K562 (cell line): ENCODE data around the gene KLF1. TPM values are rescaled to one million over a fixed set of nuclear protein-coding genes. Genes with fewer than 3 reads are reported as not detected.

Experiments
- ATF1 ChIP-seq, 2 experiments: fragments of 450-650 bp in 1 of 2; IDR thresholded peaks; 2 replicates each; pipeline ENCODE4 v1.6.1; 2016; ENCODE audit warnings: missing compliant biosample characterization in 1 of 2, missing genetic modification characterization in 1 of 2
- CREB1 ChIP-seq, 2 experiments: sonication (generic) in 1 of 2; formaldehyde crosslinking in 1 of 2; IDR thresholded peaks; 2 replicates each; pipeline versions ENCODE4 v1.6.1 to v1.8.0; 2012 to 2022; ENCODE audit warnings: inconsistent platforms in 1 of 2, mild to moderate bottlenecking in 1 of 2, missing genetic modification reagents in 1 of 2, moderate library complexity in 1 of 2
- FIP1L1 ChIP-seq: fragments of 200-400 bp; formaldehyde crosslinking; IDR thresholded peaks from 2 replicates; pipeline ENCODE4 v1.6.1; 2018; ENCODE audit warnings: mild to moderate bottlenecking, low read depth, low read length; ENCODE audit not compliant: poor library complexity, severe bottlenecking
- MXI1 ChIP-seq: IDR thresholded peaks from 2 replicates; pipeline ENCODE4 v1.6.1; 2011; ENCODE audit warnings: low read depth, mild to moderate bottlenecking, improper control_type of control experiment, low read length
- SRSF9 ChIP-seq: fragments of 200-400 bp; formaldehyde crosslinking; IDR thresholded peaks from 2 replicates; pipeline ENCODE4 v1.6.1; 2017; ENCODE audit warnings: low read depth, low read length, borderline replicate concordance
- ZBTB17 ChIP-seq: fragments of 450-650 bp; formaldehyde crosslinking; IDR thresholded peaks from 2 replicates; pipeline ENCODE4 v1.4.0; 2020; ENCODE audit warnings: mild to moderate bottlenecking
- ZKSCAN1 ChIP-seq: fragments of 150-350 bp; IDR thresholded peaks from 2 replicates; pipeline ENCODE4 v1.6.1; 2016; ENCODE audit warnings: low read depth, low read length
- polyA plus RNA-seq, 8 experiments: library from polyadenylated mRNA; depleted of rRNA in 4 of 8; stranded (reverse) in 5 of 8; unstranded in 3 of 8; fragments of >200 nt; fragmentation: Nextera tagmentation in 2 of 8; fragmentation: Illumina TruSeq in 1 of 8; extraction: Ambion mirVana in 2 of 8; extraction: Trizol in 1 of 8; gene quantifications; 2 replicates each; pipeline versions ENCODE4 v1.2.1 to v1.2.3, GENCODE V29; 2011 to 2014; ENCODE audit warnings: inconsistent platforms in 1 of 8, missing spikeins in 1 of 8
- total RNA-seq, 7 experiments: library from RNA; depleted of rRNA in 6 of 7; stranded (reverse); fragments of >200 nt in 6 of 7; fragmentation: Illumina TruSeq in 2 of 7; extraction: Trizol in 2 of 7; gene quantifications; 2 replicates each; pipeline versions ENCODE4 v1.2.1 to v1.2.3, GENCODE V29; 2011 to 2021; ENCODE audit warnings: low replicate concordance in 1 of 7
- TF ChIP-seq, protein P1 (sequence below), 3 experiments: IDR thresholded peaks in 2 of 3; conservative IDR thresholded peaks in 1 of 3; 2 replicates each; pipeline ENCODE4 v1.5.1; 2011 to 2012; ENCODE audit warnings: low read length in 3 of 3, mild to moderate bottlenecking in 3 of 3, control low read depth in 2 of 3, improper control_type of control experiment in 1 of 3, inconsistent platforms in 1 of 3, low read depth in 1 of 3, mixed read lengths in 1 of 3, moderate library complexity in 1 of 3; ENCODE audit not compliant: insufficient read depth in 2 of 3
- TF ChIP-seq, protein P2 (sequence below): sonication (generic); formaldehyde crosslinking; IDR thresholded peaks from 2 replicates; pipeline ENCODE4 v1.8.0; 2022; ENCODE audit warnings: missing genetic modification reagents, mild to moderate bottlenecking, moderate library complexity, borderline replicate concordance
- TF ChIP-seq, protein P3 (sequence below), 2 experiments: fragments of 150-350 bp in 1 of 2; IDR thresholded peaks; 2 replicates each; pipeline ENCODE4 v1.6.1; 2012 to 2016; ENCODE audit warnings: low read depth in 2 of 2, low read length in 2 of 2, mild to moderate bottlenecking in 1 of 2, moderate library complexity in 1 of 2
- TF ChIP-seq, protein P4 (sequence below): sonication (generic); formaldehyde crosslinking; IDR thresholded peaks from 2 replicates; pipeline ENCODE4 v1.5.0; 2020; ENCODE audit warnings: missing genetic modification reagents
- TF ChIP-seq, protein P5 (sequence below), 3 experiments: fragments of 200-800 bp in 1 of 3; fragments of 250-450 bp in 1 of 3; fragments of 450-650 bp in 1 of 3; sonication (Bioruptor Pico) in 1 of 3; sonication (Bioruptor generic) in 1 of 3; formaldehyde crosslinking in 1 of 3; IDR thresholded peaks; 2 replicates each; pipeline versions ENCODE4 v1.6.1 to v1.8.0; 2016 to 2022; ENCODE audit warnings: mild to moderate bottlenecking in 2 of 3, missing genetic modification characterization in 2 of 3, missing compliant biosample characterization in 1 of 3, moderate library complexity in 1 of 3

Gene KLF1
- total and polyA plus RNA-seq, 9 of the 15 experiments (the other 6 are each of a cell fraction or from before 2014, with no cell fraction given), result 8.4 to 163 (median 47.3) TPM

DNA sequence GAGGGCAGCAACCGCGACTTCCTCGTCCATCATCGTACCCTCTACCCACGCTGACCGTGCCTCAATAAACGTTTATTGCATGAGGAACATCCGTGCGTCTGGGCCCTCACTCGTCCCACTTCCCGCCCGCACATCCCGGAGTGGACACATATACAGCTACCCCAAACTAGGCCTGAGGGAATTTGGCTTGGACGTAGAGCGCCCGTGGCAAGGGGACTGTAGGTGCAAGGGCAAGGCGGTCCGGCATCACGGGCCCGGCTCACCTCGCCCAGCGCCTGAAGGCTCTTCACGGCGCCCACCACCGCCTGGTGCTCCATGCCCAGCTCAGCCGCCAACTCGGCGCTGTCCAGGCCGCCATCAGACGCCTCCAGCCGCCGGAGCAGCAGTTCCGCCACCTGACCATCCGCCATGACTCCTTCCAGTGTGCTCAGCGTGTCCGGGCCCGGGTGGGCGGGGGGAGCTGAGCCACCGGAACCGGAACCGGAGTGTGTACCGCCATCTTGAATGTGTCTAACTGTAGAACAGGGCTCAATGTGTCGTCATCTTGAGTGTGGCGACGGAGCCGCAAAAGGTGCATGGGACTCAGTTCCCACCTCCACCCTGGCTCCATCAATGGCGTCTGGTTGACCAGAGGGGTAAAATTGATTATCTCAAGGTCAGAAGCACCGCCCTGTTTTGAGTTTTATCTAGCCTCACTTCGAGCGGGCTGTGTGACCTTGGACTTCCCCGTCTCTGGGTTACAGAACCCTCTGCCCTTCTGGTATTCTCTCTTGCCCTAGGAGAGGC is 46.5 kb upstream of the KLF1 start, which contains the start of gene FARSA (continued):
- TF ChIP-seq, protein P1, sequence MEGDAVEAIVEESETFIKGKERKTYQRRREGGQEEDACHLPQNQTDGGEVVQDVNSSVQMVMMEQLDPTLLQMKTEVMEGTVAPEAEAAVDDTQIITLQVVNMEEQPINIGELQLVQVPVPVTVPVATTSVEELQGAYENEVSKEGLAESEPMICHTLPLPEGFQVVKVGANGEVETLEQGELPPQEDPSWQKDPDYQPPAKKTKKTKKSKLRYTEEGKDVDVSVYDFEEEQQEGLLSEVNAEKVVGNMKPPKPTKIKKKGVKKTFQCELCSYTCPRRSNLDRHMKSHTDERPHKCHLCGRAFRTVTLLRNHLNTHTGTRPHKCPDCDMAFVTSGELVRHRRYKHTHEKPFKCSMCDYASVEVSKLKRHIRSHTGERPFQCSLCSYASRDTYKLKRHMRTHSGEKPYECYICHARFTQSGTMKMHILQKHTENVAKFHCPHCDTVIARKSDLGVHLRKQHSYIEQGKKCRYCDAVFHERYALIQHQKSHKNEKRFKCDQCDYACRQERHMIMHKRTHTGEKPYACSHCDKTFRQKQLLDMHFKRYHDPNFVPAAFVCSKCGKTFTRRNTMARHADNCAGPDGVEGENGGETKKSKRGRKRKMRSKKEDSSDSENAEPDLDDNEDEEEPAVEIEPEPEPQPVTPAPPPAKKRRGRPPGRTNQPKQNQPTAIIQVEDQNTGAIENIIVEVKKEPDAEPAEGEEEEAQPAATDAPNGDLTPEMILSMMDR (IDR thresholded peaks at IDR 0.05 in 2 of 3, conservative IDR thresholded peaks at IDR 0.05 in 1 of 3; ENCODE audit: insufficient read depth in 2 of 3, low read depth in 1 of 3, low read length in 3 of 3), result peak in 1 of 3 experiments; percentile 28; a peak in 2 of 6 replicates
- TF ChIP-seq, protein P2, sequence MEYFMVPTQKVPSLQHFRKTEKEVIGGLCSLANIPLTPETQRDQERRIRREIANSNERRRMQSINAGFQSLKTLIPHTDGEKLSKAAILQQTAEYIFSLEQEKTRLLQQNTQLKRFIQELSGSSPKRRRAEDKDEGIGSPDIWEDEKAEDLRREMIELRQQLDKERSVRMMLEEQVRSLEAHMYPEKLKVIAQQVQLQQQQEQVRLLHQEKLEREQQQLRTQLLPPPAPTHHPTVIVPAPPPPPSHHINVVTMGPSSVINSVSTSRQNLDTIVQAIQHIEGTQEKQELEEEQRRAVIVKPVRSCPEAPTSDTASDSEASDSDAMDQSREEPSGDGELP (CRISPR knock-in tag), result peak; percentile 90
- TF ChIP-seq FIP1L1 (no peak), ZKSCAN1 (peak; percentile 71; the same call in 1 of the 2 replicates), MXI1 (peak; percentile 87), SRSF9 (no peak), ZBTB17 (CRISPR knock-in tag) (no peak), CREB1 (IDR thresholded peaks at IDR 0.05) (0 out of 2 replicates have a peak, but pooled peaks have one; percentile 10), CREB1 (CRISPR knock-in tag; IDR thresholded peaks at IDR 0.05) (peak; percentile 62), ATF1 (CRISPR knock-in tag; IDR thresholded peaks at IDR 0.05) (no peak), ATF1 (tag; IDR thresholded peaks at IDR 0.05) (peak; percentile 43; the same call in 1 of the 2 replicates)
- TF ChIP-seq, protein P3, sequence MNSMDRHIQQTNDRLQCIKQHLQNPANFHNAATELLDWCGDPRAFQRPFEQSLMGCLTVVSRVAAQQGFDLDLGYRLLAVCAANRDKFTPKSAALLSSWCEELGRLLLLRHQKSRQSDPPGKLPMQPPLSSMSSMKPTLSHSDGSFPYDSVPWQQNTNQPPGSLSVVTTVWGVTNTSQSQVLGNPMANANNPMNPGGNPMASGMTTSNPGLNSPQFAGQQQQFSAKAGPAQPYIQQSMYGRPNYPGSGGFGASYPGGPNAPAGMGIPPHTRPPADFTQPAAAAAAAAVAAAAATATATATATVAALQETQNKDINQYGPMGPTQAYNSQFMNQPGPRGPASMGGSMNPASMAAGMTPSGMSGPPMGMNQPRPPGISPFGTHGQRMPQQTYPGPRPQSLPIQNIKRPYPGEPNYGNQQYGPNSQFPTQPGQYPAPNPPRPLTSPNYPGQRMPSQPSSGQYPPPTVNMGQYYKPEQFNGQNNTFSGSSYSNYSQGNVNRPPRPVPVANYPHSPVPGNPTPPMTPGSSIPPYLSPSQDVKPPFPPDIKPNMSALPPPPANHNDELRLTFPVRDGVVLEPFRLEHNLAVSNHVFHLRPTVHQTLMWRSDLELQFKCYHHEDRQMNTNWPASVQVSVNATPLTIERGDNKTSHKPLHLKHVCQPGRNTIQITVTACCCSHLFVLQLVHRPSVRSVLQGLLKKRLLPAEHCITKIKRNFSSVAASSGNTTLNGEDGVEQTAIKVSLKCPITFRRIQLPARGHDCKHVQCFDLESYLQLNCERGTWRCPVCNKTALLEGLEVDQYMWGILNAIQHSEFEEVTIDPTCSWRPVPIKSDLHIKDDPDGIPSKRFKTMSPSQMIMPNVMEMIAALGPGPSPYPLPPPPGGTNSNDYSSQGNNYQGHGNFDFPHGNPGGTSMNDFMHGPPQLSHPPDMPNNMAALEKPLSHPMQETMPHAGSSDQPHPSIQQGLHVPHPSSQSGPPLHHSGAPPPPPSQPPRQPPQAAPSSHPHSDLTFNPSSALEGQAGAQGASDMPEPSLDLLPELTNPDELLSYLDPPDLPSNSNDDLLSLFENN (IDR thresholded peaks at IDR 0.05; ENCODE audit: low read depth in 2 of 2, low read length in 2 of 2), result peak in 1 of 2 experiments; percentile 70; a peak in 2 of 4 replicates
- TF ChIP-seq, protein P4, sequence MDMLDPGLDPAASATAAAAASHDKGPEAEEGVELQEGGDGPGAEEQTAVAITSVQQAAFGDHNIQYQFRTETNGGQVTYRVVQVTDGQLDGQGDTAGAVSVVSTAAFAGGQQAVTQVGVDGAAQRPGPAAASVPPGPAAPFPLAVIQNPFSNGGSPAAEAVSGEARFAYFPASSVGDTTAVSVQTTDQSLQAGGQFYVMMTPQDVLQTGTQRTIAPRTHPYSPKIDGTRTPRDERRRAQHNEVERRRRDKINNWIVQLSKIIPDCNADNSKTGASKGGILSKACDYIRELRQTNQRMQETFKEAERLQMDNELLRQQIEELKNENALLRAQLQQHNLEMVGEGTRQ (CRISPR knock-in tag), result peak; percentile 47; the same call in 1 of the 2 replicates
- TF ChIP-seq, protein P5, sequence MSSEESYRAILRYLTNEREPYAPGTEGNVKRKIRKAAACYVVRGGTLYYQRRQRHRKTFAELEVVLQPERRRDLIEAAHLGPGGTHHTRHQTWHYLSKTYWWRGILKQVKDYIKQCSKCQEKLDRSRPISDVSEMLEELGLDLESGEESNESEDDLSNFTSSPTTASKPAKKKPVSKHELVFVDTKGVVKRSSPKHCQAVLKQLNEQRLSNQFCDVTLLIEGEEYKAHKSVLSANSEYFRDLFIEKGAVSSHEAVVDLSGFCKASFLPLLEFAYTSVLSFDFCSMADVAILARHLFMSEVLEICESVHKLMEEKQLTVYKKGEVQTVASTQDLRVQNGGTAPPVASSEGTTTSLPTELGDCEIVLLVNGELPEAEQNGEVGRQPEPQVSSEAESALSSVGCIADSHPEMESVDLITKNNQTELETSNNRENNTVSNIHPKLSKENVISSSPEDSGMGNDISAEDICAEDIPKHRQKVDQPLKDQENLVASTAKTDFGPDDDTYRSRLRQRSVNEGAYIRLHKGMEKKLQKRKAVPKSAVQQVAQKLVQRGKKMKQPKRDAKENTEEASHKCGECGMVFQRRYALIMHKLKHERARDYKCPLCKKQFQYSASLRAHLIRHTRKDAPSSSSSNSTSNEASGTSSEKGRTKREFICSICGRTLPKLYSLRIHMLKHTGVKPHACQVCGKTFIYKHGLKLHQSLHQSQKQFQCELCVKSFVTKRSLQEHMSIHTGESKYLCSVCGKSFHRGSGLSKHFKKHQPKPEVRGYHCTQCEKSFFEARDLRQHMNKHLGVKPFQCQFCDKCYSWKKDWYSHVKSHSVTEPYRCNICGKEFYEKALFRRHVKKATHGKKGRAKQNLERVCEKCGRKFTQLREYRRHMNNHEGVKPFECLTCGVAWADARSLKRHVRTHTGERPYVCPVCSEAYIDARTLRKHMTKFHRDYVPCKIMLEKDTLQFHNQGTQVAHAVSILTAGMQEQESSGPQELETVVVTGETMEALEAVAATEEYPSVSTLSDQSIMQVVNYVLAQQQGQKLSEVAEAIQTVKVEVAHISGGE (CRISPR knock-in tag; IDR thresholded peaks at IDR 0.05), result peak in 2 of 3 experiments; percentile 41 to 83; a peak in 3 of 6 replicates
